ENCODE data around the gene DSTYK. TPM values are rescaled to one million over a fixed set of nuclear protein-coding genes. Genes with fewer than 3 reads are reported as not detected.

DSTYK gene
- total and polyA plus RNA-seq, 4 donors = 3.5 to 19.3 (median 7.1) TPM

- H3K9me3 ChIP-seq (ENCODE audit: control insufficient read depth in 4 of 4, insufficient read depth in 3 of 4, low read length in 3 of 4) = no peaks in the 10 kb centered on the region
- TF ChIP-seq CTCF (IDR thresholded peaks at IDR 0.05; ENCODE audit: control extremely low read depth, extremely low read depth) = no peak
- H3K9ac ChIP-seq (ENCODE audit: insufficient read depth in 1 of 2, low read length in 2 of 2) = no peak overlapping the region
- peaks cover 22 to 46% (median 42%) of the 10 kb centered on the region in 4 donors for H3K36me3 ChIP-seq (ENCODE audit: control insufficient read depth in 4 of 4, insufficient read depth in 4 of 4, low read length in 4 of 4)
- WGBS, 2 donors = 96 to 99% methylated on average over 3 of the region's 3 CpGs
- H3K4me1 ChIP-seq (ENCODE audit: control insufficient read depth in 5 of 5, insufficient read depth in 5 of 5, low read length in 5 of 5) = no peaks in the 10 kb centered on the region
- H3K4me3 ChIP-seq = no peak overlapping the region
- DNase-seq (no peak), ATAC-seq (ENCODE audit: insufficient read depth, low FRiP score) (no peak)
- no peaks in the 10 kb centered on the region for H3K27me3 ChIP-seq (ENCODE audit: control insufficient read depth in 3 of 3, insufficient read depth in 3 of 3, low read length in 2 of 3)
- H3K27ac ChIP-seq (ENCODE audit: low read depth in 1 of 2, low read length in 1 of 2) = no peak overlapping the region
These were observed 109.1 kb downstream of the DSTYK start for GRCh38 chr1:205102404-205102803.

- Histone ChIP-seq H3K27ac (ENCODE audit: low read depth in 1 of 2, low read length in 1 of 2) (no peak overlapping the region), H3K4me1 (ENCODE audit: control insufficient read depth in 5 of 5, insufficient read depth in 5 of 5, low read length in 5 of 5) (no peaks in the 10 kb centered on the region), H3K4me3 (no peak overlapping the region), H3K36me3 (ENCODE audit: control insufficient read depth in 4 of 4, insufficient read depth in 4 of 4, low read length in 4 of 4) (peaks cover 30 to 56% (median 48%) of the 10 kb centered on the region in 4 donors), H3K9ac (ENCODE audit: insufficient read depth in 1 of 2, low read length in 2 of 2) (no peak overlapping the region), H3K27me3 (ENCODE audit: control insufficient read depth in 3 of 3, insufficient read depth in 3 of 3, low read length in 2 of 3) (no peaks in the 10 kb centered on the region), H3K9me3 (ENCODE audit: control insufficient read depth in 4 of 4, insufficient read depth in 3 of 4, low read length in 3 of 4) (no peaks in the 10 kb centered on the region)
- no peak for ATAC-seq (ENCODE audit: insufficient read depth, low FRiP score)
- DNase-seq = no peak
- no peak for TF ChIP-seq CTCF (IDR thresholded peaks at IDR 0.05; ENCODE audit: control extremely low read depth, extremely low read depth)
These were observed 113.3 kb downstream of the DSTYK start for GRCh38 chr1:205098242-205098641.

GRCh38 chr1:205095422-205095821, 116.1 kb downstream of the DSTYK start:
- TF ChIP-seq CTCF (IDR thresholded peaks at IDR 0.05; ENCODE audit: control extremely low read depth, extremely low read depth) = no peak
- Histone ChIP-seq H3K27me3 (ENCODE audit: control insufficient read depth in 3 of 3, insufficient read depth in 3 of 3, low read length in 2 of 3) (no peaks in the 10 kb centered on the region), H3K9me3 (ENCODE audit: control insufficient read depth in 4 of 4, insufficient read depth in 3 of 4, low read length in 3 of 4) (no peaks in the 10 kb centered on the region), H3K27ac (ENCODE audit: low read depth in 1 of 2, low read length in 1 of 2) (no peak overlapping the region), H3K4me3 (no peak overlapping the region), H3K36me3 (ENCODE audit: control insufficient read depth in 4 of 4, insufficient read depth in 4 of 4, low read length in 4 of 4) (peaks cover 29 to 51% (median 44%) of the 10 kb centered on the region in 4 donors), H3K4me1 (ENCODE audit: control insufficient read depth in 5 of 5, insufficient read depth in 5 of 5, low read length in 5 of 5) (no peaks in the 10 kb centered on the region), H3K9ac (ENCODE audit: insufficient read depth in 1 of 2, low read length in 2 of 2) (no peak overlapping the region)
- DNase-seq (no peak), ATAC-seq (ENCODE audit: insufficient read depth, low FRiP score) (no peak)

Other genes with a start within 250 kb of the DSTYK start
- under 1 TPM; 0.06 to 0.48 TPM for gene CNTN2, start 168.5 kb downstream of the DSTYK start, total RNA-seq
- gene CNTN2, start 168.5 kb downstream of the DSTYK start, polyA plus RNA-seq = under 1 TPM; 0.01 to 0.08 TPM
- gene TMEM81, start 127.2 kb downstream of the DSTYK start, total RNA-seq = 1 to 10 TPM; 1.5 to 2.6 TPM
- gene TMEM81, start 127.2 kb downstream of the DSTYK start, polyA plus RNA-seq = 1 to 10 TPM; 1.5 to 2.5 TPM
- 10 to 100 TPM; 12.1 to 18.0 TPM for gene RBBP5, start 89.7 kb downstream of the DSTYK start, total RNA-seq
- 1 to 10 TPM; 5.2 to 7.2 TPM for gene RBBP5, start 89.7 kb downstream of the DSTYK start, polyA plus RNA-seq
- 10 to 100 TPM in 1 of 2 donors, 1 to 10 TPM in 1; 2.9 to 27.0 TPM for gene TMCC2, start 16.2 kb upstream of the DSTYK start, total RNA-seq
- gene TMCC2, start 16.2 kb upstream of the DSTYK start, polyA plus RNA-seq = 1 to 10 TPM; 1.9 to 2.0 TPM
- gene NUAK2, start 110.0 kb upstream of the DSTYK start, total RNA-seq = 10 to 100 TPM in 1 of 2 donors, 1 to 10 TPM in 1; 9.2 to 14.1 TPM
- 1 to 10 TPM; 4.2 to 9.2 TPM for gene NUAK2, start 110.0 kb upstream of the DSTYK start, polyA plus RNA-seq
- gene KLHDC8A, start 145.2 kb upstream of the DSTYK start, total RNA-seq = 1 to 10 TPM in 1 of 2 donors, under 1 TPM in 1; 0.58 to 1.4 TPM
- gene KLHDC8A, start 145.2 kb upstream of the DSTYK start, polyA plus RNA-seq = under 1 TPM; 0.17 to 0.24 TPM
- 1 to 10 TPM; 1.0 to 1.5 TPM for gene LEMD1, start 210.4 kb upstream of the DSTYK start, total RNA-seq
- 1 to 10 TPM in 1 of 2 donors, under 1 TPM in 1; 0.72 to 1.2 TPM for gene LEMD1, start 210.4 kb upstream of the DSTYK start, polyA plus RNA-seq
- under 1 TPM; 0.55 to 0.74 TPM for gene BLACAT1, start 244.3 kb upstream of the DSTYK start, total RNA-seq
- under 1 TPM; 0.35 to 0.61 TPM for gene BLACAT1, start 244.3 kb upstream of the DSTYK start, polyA plus RNA-seq

Measured in lung (tissue), 12 donors.